ENCODE results near the gene PNMA8B. TPM values are rescaled to one million over a fixed set of nuclear protein-coding genes. Genes with fewer than 3 reads are reported as not detected.

Gene PNMA8B
- total RNA-seq, 1 donor from 2014 or later, result 1.9 TPM

GRCh38 chr19:46492841-46493235 is 2.8 kb downstream of the PNMA8B start:
- H2AFZ ChIP-seq (ENCODE audit: low read depth, low read length), result no peak overlapping the region
- no peak for FAIRE-seq
- H3K27me3 Mint-ChIP-seq (ENCODE audit: low read depth, unreplicated experiment), result peaks cover 32% of the 10 kb centered on the region

DNA sequence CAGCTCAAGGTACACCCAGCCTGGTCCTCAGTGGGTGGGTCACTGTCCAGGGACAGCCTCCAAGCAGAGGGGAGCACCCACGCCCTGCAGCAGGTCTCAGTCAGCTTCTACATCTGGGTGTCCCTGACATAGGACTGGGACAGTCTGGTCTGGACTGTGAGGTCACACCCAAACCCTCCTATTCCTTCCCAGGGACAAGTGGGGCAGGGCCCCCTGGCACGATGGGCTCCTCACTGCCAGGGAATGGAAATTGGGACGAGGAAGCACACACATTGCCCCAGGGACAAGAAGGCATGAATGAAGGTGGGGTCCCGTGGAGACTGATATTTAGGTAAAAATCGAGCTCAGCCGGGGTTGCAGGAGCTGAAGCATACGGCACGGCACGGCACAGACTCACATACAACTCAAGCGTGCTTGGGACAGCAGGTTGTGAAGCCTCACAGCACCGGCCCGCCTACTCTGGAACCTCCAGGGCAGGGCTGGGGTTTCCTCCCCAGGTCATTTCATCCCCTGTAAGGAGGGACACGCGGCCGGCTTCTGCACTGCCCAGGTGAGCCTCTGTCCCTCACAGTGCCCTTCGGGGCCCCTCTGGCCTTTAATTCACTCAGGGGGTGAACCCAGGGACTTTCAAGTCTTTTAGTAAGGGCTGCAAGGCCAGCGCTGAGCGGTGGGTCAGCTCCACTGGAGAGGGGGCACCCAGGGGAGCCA is 3.5 kb downstream of the PNMA8B start:
- Mint-ChIP-seq H3K4me1 (ENCODE audit: low read depth, unreplicated experiment) (peaks cover 8% of the 10 kb centered on the region), H3K27me3 (ENCODE audit: low read depth, unreplicated experiment) (peaks cover 35% of the 10 kb centered on the region), H3K9me3 (ENCODE audit: unreplicated experiment) (no peaks in the 10 kb centered on the region), H3K36me3 (ENCODE audit: low read depth, unreplicated experiment) (no peaks in the 10 kb centered on the region), H3K27ac (ENCODE audit: unreplicated experiment) (no peak overlapping the region), H3K4me3 (ENCODE audit: unreplicated experiment) (no peak overlapping the region)
- Histone ChIP-seq H3K27ac (ENCODE audit: low read depth, low read length) (no peak overlapping the region), H3K79me2 (ENCODE audit: insufficient read depth, low read length) (no peaks in the 10 kb centered on the region), H2AFZ (ENCODE audit: low read depth, low read length) (no peak overlapping the region), H4K20me1 (ENCODE audit: insufficient read depth, low read length) (no peaks in the 10 kb centered on the region), H3K9me3 (ENCODE audit: insufficient read depth, low read depth, low read length) (peaks cover 10% of the 10 kb centered on the region), H3K4me2 (ENCODE audit: low read length) (no peak overlapping the region), H3K9ac (ENCODE audit: low read length) (no peak overlapping the region), H3K4me1 (ENCODE audit: insufficient read depth, low read length) (peaks cover 23% of the 10 kb centered on the region), H3K27me3 (ENCODE audit: insufficient read depth, low read length) (peaks cover 38% of the 10 kb centered on the region), H3K4me3 (ENCODE audit: insufficient read depth, low read depth, low read length) (no peak overlapping the region), H3K36me3 (ENCODE audit: insufficient read depth, low read length) (no peaks in the 10 kb centered on the region)
- TF ChIP-seq, protein P1, sequence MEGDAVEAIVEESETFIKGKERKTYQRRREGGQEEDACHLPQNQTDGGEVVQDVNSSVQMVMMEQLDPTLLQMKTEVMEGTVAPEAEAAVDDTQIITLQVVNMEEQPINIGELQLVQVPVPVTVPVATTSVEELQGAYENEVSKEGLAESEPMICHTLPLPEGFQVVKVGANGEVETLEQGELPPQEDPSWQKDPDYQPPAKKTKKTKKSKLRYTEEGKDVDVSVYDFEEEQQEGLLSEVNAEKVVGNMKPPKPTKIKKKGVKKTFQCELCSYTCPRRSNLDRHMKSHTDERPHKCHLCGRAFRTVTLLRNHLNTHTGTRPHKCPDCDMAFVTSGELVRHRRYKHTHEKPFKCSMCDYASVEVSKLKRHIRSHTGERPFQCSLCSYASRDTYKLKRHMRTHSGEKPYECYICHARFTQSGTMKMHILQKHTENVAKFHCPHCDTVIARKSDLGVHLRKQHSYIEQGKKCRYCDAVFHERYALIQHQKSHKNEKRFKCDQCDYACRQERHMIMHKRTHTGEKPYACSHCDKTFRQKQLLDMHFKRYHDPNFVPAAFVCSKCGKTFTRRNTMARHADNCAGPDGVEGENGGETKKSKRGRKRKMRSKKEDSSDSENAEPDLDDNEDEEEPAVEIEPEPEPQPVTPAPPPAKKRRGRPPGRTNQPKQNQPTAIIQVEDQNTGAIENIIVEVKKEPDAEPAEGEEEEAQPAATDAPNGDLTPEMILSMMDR (IDR thresholded peaks at IDR 0.05; ENCODE audit: insufficient read depth, low read depth, low read length), result no peak
- TF ChIP-seq EZH2 (IDR thresholded peaks at IDR 0.05; ENCODE audit: insufficient read depth, low read length), result no peak
- no peak for FAIRE-seq
- DNase-seq (ENCODE audit: low read depth), result no peak

More at GRCh38 chr19:46492841-46493235, 2.8 kb downstream of the PNMA8B start:
- Histone ChIP-seq H3K9ac (ENCODE audit: low read length) (no peak overlapping the region), H3K36me3 (ENCODE audit: insufficient read depth, low read length) (no peaks in the 10 kb centered on the region), H3K4me2 (ENCODE audit: low read length) (peak overlapping the region; percentile 26), H3K27ac (ENCODE audit: low read depth, low read length) (no peak overlapping the region), H4K20me1 (ENCODE audit: insufficient read depth, low read length) (no peaks in the 10 kb centered on the region), H3K27me3 (ENCODE audit: insufficient read depth, low read length) (peaks cover 38% of the 10 kb centered on the region), H3K4me3 (ENCODE audit: insufficient read depth, low read depth, low read length) (no peak overlapping the region), H3K79me2 (ENCODE audit: insufficient read depth, low read length) (no peaks in the 10 kb centered on the region), H3K4me1 (ENCODE audit: insufficient read depth, low read length) (peaks cover 18% of the 10 kb centered on the region), H3K9me3 (ENCODE audit: insufficient read depth, low read depth, low read length) (peaks cover 10% of the 10 kb centered on the region)
- Mint-ChIP-seq H3K36me3 (ENCODE audit: low read depth, unreplicated experiment) (no peaks in the 10 kb centered on the region), H3K9me3 (ENCODE audit: unreplicated experiment) (no peaks in the 10 kb centered on the region), H3K4me3 (ENCODE audit: unreplicated experiment) (no peak overlapping the region), H3K27ac (ENCODE audit: unreplicated experiment) (no peak overlapping the region), H3K4me1 (ENCODE audit: low read depth, unreplicated experiment) (peaks cover 6% of the 10 kb centered on the region)
- no peak for DNase-seq (ENCODE audit: low read depth)
- TF ChIP-seq EZH2 (IDR thresholded peaks at IDR 0.05; ENCODE audit: insufficient read depth, low read length), result no peak
- TF ChIP-seq, protein P1 (IDR thresholded peaks at IDR 0.05; ENCODE audit: insufficient read depth, low read depth, low read length), result no peak

DNA sequence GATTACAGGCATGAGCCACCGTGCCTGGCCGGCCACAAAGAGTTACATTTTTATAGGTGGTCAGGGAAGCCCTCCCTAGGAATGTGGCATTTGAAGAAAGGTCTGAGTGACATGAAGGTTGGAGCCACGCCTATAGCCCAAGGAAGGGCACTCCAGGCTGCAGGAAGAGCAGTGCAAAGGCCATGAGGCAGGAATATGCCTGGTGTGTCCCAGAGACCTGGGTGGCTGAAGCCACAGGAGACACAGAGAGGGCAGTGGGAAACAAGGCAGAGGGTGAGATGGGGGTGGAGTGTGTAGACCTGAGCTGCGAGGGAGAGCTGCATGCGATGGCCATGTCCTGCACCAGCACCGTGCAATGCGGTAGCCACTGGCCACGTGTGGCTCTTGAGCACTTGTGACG is 4.9 kb downstream of the PNMA8B start:
- FAIRE-seq, result no peak
- Mint-ChIP-seq H3K27ac (ENCODE audit: unreplicated experiment) (peak overlapping the region; percentile 63), H3K4me3 (ENCODE audit: unreplicated experiment) (no peak overlapping the region)

More for the DNA sequence above, 4.9 kb downstream of the PNMA8B start:
- TF ChIP-seq, protein P1 (IDR thresholded peaks at IDR 0.05; ENCODE audit: insufficient read depth, low read depth, low read length), result no peak
- no peak for TF ChIP-seq EZH2 (IDR thresholded peaks at IDR 0.05; ENCODE audit: insufficient read depth, low read length)
- Mint-ChIP-seq H3K4me1 (ENCODE audit: low read depth, unreplicated experiment) (peaks cover 8% of the 10 kb centered on the region), H3K36me3 (ENCODE audit: low read depth, unreplicated experiment) (no peaks in the 10 kb centered on the region), H3K9me3 (ENCODE audit: unreplicated experiment) (no peaks in the 10 kb centered on the region), H3K27me3 (ENCODE audit: low read depth, unreplicated experiment) (peaks cover 39% of the 10 kb centered on the region)
- H2AFZ ChIP-seq (ENCODE audit: low read depth, low read length), result no peak overlapping the region
- H3K9ac ChIP-seq (ENCODE audit: low read length), result no peak overlapping the region
- peaks cover 38% of the 10 kb centered on the region for H3K27me3 ChIP-seq (ENCODE audit: insufficient read depth, low read length)
- DNase-seq (ENCODE audit: low read depth), result no peak
- H3K9me3 ChIP-seq (ENCODE audit: insufficient read depth, low read depth, low read length), result peaks cover 10% of the 10 kb centered on the region
- H3K4me2 ChIP-seq (ENCODE audit: low read length), result no peak overlapping the region
- no peak overlapping the region for H3K27ac ChIP-seq (ENCODE audit: low read depth, low read length)
- no peak overlapping the region for H3K4me3 ChIP-seq (ENCODE audit: insufficient read depth, low read depth, low read length)
- H3K36me3 ChIP-seq (ENCODE audit: insufficient read depth, low read length), result no peaks in the 10 kb centered on the region
- peaks cover 23% of the 10 kb centered on the region for H3K4me1 ChIP-seq (ENCODE audit: insufficient read depth, low read length)
- no peaks in the 10 kb centered on the region for H3K79me2 ChIP-seq (ENCODE audit: insufficient read depth, low read length)
- H4K20me1 ChIP-seq (ENCODE audit: insufficient read depth, low read length), result no peaks in the 10 kb centered on the region
